Measurements from ENCODE around the gene EFHD2.
"Not testable (repeated sequence)": the region's sequence is repeated elsewhere in the genome, so short reads cannot be mapped to it uniquely, and the experiment has no call there.

EFHD2 gene

GRCh38 chr1:15388201-15388880 is 21.3 kb upstream of the EFHD2 start:
- DNase-seq (ENCODE audit: low spot score): no peak

GRCh38 chr1:15389828-15390227 is 19.9 kb upstream of the EFHD2 start:
- DNase-seq (ENCODE audit: low spot score): not testable (repeated sequence)

- DNase-seq (ENCODE audit: low spot score): no peak
Observed at GRCh38 chr1:15390667-15391066, 19.0 kb upstream of the EFHD2 start.

- DNase-seq (ENCODE audit: low spot score): no peak
Observed at GRCh38 chr1:15391366-15391765, 18.3 kb upstream of the EFHD2 start.

- no peak for DNase-seq (ENCODE audit: low spot score)
Observed at GRCh38 chr1:15393475-15394257, 16.0 kb upstream of the EFHD2 start.

- DNase-seq (ENCODE audit: low spot score): no peak
Observed at GRCh38 chr1:15394258-15394690, 15.4 kb upstream of the EFHD2 start.

- DNase-seq (ENCODE audit: low spot score): no peak
Observed at GRCh38 chr1:15397236-15397635, 12.5 kb upstream of the EFHD2 start.

GRCh38 chr1:15399710-15400109 is 10.0 kb upstream of the EFHD2 start:
- no peak for DNase-seq (ENCODE audit: low spot score)

GRCh38 chr1:15400627-15401026 is 9.1 kb upstream of the EFHD2 start:
- DNase-seq (ENCODE audit: low spot score): no peak

- no peak for DNase-seq (ENCODE audit: low spot score)
Observed at GRCh38 chr1:15401391-15402055, 8.2 kb upstream of the EFHD2 start.

- DNase-seq (ENCODE audit: low spot score): no peak
Observed at GRCh38 chr1:15402809-15403450, 6.8 kb upstream of the EFHD2 start.

GRCh38 chr1:15403962-15404580 is 5.6 kb upstream of the EFHD2 start:
- no peak for DNase-seq (ENCODE audit: low spot score)

GRCh38 chr1:15405106-15405850 is 4.4 kb upstream of the EFHD2 start:
- no peak for DNase-seq (ENCODE audit: low spot score)

GRCh38 chr1:15406614-15407559 is 2.8 kb upstream of the EFHD2 start:
- no peak for DNase-seq (ENCODE audit: low spot score)

- DNase-seq (ENCODE audit: low spot score): no peak
Observed at GRCh38 chr1:15407580-15407979, 2.1 kb upstream of the EFHD2 start.

- no peak for DNase-seq (ENCODE audit: low spot score)
Observed at GRCh38 chr1:15408890-15409387, 749 bp upstream of the EFHD2 start.

- no peak for DNase-seq (ENCODE audit: low spot score)
Observed at GRCh38 chr1:15410223-15410883, 665 bp downstream of the EFHD2 start.

- no peak for DNase-seq (ENCODE audit: low spot score)
Observed at GRCh38 chr1:15410884-15411245, 1.2 kb downstream of the EFHD2 start.

- DNase-seq (ENCODE audit: low spot score): no peak
Observed at GRCh38 chr1:15411593-15412137, 2.0 kb downstream of the EFHD2 start.

Data from RKO (cell line).